OCI-LY1 (cell line): ENCODE results near the gene HSDL1.

Experiments used
- H2AFZ ChIP-seq: fragments of 200-600 bp; sonication (generic), shearing (Covaris generic); 2 replicates; pipeline ENCODE4 v1.6.0; 2014; ENCODE audit warnings: antibody characterized with exemption, mild to moderate bottlenecking, low read length
- H3F3A ChIP-seq: fragments of 200-600 bp; sonication (generic), shearing (Covaris generic); 2 replicates; pipeline ENCODE4 v1.6.0; 2014; ENCODE audit warnings: mild to moderate bottlenecking, antibody characterized with exemption, low read length, moderate library complexity; ENCODE audit not compliant: insufficient read depth
- H3K27ac ChIP-seq: fragments of 200-600 bp; sonication (generic); 2 replicates; pipeline ENCODE4 v1.5.1; 2014; ENCODE audit warnings: low read length, mixed run types, mild to moderate bottlenecking, low read depth; ENCODE audit not compliant: poor library complexity, severe bottlenecking
- H3K27me3 ChIP-seq: fragments of 200-600 bp; sonication (generic); 2 replicates; pipeline ENCODE4 v1.6.0; 2014; ENCODE audit warnings: antibody characterized with exemption, mild to moderate bottlenecking, low read length, moderate library complexity; ENCODE audit not compliant: insufficient read depth
- H3K36me3 ChIP-seq: fragments of 200-600 bp; sonication (generic); 2 replicates; pipeline ENCODE4 v1.6.1; 2014; ENCODE audit warnings: mild to moderate bottlenecking, antibody characterized with exemption, low read length, moderate library complexity, mixed read lengths; ENCODE audit not compliant: insufficient read depth
- H3K4me1 ChIP-seq: fragments of 200-600 bp; sonication (generic); 2 replicates; pipeline ENCODE4 v1.5.1; 2014; ENCODE audit warnings: mild to moderate bottlenecking, low read length, moderate library complexity; ENCODE audit not compliant: insufficient read depth, severe bottlenecking
- H3K4me2 ChIP-seq: fragments of 200-600 bp; sonication (generic), shearing (Covaris generic); 2 replicates; pipeline ENCODE4 v1.6.1; 2014; ENCODE audit warnings: low read length
- H3K4me3 ChIP-seq: fragments of 200-600 bp; sonication (generic); 2 replicates; pipeline ENCODE4 v1.5.1; 2014; ENCODE audit warnings: low read length, low read depth, mild to moderate bottlenecking, mixed read lengths; ENCODE audit not compliant: poor library complexity, severe bottlenecking
- H3K79me2 ChIP-seq: fragments of 200-600 bp; shearing (Covaris generic); 2 replicates; pipeline ENCODE4 v1.6.1; 2016; ENCODE audit warnings: mixed run types, low read length, mixed read lengths; ENCODE audit not compliant: insufficient read depth
- H3K9ac ChIP-seq: fragments of 200-600 bp; sonication (generic), shearing (Covaris generic); 2 replicates; pipeline ENCODE4 v1.6.1; 2014; ENCODE audit warnings: mild to moderate bottlenecking, low read length, mixed read lengths
- H3K9me2 ChIP-seq: fragments of 200-600 bp; sonication (generic), shearing (Covaris generic); 2 replicates; pipeline ENCODE4 v1.6.1; 2014; ENCODE audit warnings: low read depth, mild to moderate bottlenecking, low read length, mixed read lengths
- H3K9me3 ChIP-seq: fragments of 200-600 bp; shearing (Covaris generic); 2 replicates; pipeline ENCODE4 v1.6.1; 2014; ENCODE audit warnings: low read length, mixed read lengths
- H4K20me1 ChIP-seq: fragments of 200-600 bp; sonication (generic), shearing (Covaris generic); 2 replicates; pipeline ENCODE4 v1.6.0; 2016; ENCODE audit warnings: mild to moderate bottlenecking, low read length; ENCODE audit not compliant: insufficient read depth
- CTCF ChIP-seq: fragments of 200-600 bp; sonication (generic), shearing (Covaris generic); IDR thresholded peaks from 2 replicates; pipeline ENCODE4 v1.5.1; 2017; ENCODE audit warnings: mild to moderate bottlenecking, antibody characterized with exemption, low read length, moderate library complexity, mixed read lengths
- EZH2 ChIP-seq: fragments of 200-600 bp; sonication (generic), shearing (Covaris generic); IDR thresholded peaks from 2 replicates; pipeline ENCODE4 v1.8.0; 2017; ENCODE audit warnings: borderline replicate concordance, mixed run types, mild to moderate bottlenecking, antibody characterized with exemption, low read length, moderate library complexity, mixed read lengths

The HSDL1 gene

DNA sequence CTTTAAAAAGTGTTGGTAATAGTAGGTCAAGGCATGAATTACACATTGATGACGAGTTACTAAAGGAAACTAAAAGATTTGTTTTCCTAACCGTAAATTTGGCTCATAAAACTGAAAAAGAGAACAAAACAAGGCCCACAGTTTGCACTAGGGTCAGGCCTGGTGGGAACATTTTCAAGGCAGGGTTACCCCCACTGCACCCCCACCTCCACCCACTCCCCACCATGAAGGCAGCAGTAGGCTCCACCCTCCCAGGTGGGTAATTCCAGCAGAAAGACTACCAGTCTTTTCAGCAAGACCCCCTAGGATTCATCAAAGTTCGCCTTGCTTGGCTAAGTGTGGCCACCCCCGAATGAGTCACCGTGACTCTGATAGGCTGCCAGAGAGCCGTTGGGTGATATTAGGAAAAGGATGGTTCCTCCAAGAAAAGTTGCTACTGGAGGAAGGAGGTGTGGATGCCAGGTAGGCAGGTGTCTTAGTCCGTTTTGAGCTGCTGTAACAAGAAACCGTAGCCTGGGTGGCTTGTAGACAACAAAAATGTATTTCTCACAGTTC is 8.8 kb upstream of the HSDL1 start:
- H3K4me2 ChIP-seq = no peak overlapping the region
- TF ChIP-seq CTCF (no peak), EZH2 (no peak)
- H4K20me1 ChIP-seq = no peaks in the 10 kb centered on the region
- H3K79me2 ChIP-seq = no peaks in the 10 kb centered on the region
- no peaks in the 10 kb centered on the region for H3K9me3 ChIP-seq
- no peak overlapping the region for H3K27ac ChIP-seq
- no peaks in the 10 kb centered on the region for H3F3A ChIP-seq
- H2AFZ ChIP-seq = no peak overlapping the region
- no peaks in the 10 kb centered on the region for H3K36me3 ChIP-seq
- no peak overlapping the region for H3K9ac ChIP-seq
- no peaks in the 10 kb centered on the region for H3K4me1 ChIP-seq
- no peak overlapping the region for H3K4me3 ChIP-seq
- no peaks in the 10 kb centered on the region for H3K9me2 ChIP-seq
- no peaks in the 10 kb centered on the region; the same call in 1 of the 2 replicates for H3K27me3 ChIP-seq

DNA sequence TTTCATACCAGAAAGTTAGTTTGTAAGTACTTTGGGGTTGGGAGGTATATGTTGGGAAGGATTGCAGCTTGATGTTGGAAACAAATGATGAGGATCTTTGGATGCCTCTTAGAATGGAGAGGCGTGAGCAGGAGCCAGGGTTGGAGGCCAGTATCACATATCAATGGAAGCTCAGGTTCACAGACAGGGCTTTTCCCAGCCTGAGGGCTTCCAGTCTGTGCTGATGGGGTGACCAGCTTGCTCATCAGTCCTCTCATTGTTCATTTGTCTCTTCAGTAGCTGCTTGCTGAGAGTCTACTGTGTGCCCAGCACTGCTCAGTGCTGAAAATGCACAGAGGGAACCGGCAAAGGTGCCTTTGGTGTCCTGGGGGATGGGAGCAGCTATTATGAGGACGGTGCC is 5.9 kb upstream of the HSDL1 start:
- Histone ChIP-seq H2AFZ (no peak overlapping the region), H4K20me1 (no peaks in the 10 kb centered on the region), H3K4me3 (no peak overlapping the region), H3K9me2 (no peaks in the 10 kb centered on the region), H3K79me2 (no peaks in the 10 kb centered on the region), H3K4me1 (no peaks in the 10 kb centered on the region), H3K27ac (no peak overlapping the region), H3K9ac (no peak overlapping the region), H3K36me3 (no peaks in the 10 kb centered on the region), H3K4me2 (no peak overlapping the region), H3K27me3 (no peaks in the 10 kb centered on the region; the same call in 1 of the 2 replicates), H3F3A (no peaks in the 10 kb centered on the region), H3K9me3 (no peaks in the 10 kb centered on the region)
- TF ChIP-seq EZH2 (no peak), CTCF (no peak)

DNA sequence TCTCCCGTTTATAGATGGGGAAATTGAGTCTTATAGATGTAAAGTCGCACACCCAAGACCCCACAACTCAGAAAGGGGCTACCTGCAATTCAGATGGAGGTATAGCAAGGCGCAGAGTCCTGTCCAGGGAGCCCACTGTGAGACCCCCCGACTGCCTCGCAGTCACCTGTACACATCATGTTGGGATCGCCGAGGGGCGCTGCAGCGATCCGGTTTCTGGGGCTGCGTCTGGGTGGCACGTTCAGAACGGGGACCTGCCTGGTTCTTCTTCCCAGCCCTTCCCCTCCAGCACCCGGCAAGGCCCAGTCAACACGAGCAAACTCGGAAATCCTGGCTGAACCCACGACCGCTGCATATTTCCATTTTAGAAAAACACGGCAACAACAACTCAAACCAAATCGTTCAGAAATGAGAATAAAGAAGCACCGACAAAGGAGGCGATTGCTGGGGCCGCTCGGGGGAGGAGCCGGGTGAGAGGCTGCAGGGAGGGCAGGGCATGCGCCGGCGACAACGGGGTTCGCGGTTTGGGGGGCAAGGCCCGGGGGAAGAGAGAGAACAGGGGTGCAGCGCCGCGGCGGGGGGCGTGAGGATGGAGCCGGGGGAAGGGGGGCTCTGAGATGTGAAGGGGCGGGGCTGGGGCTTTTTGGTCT is 643 bp downstream of the HSDL1 start:
- no peaks in the 10 kb centered on the region for H4K20me1 ChIP-seq
- H3K27me3 ChIP-seq = no peaks in the 10 kb centered on the region
- H3K9me2 ChIP-seq = no peaks in the 10 kb centered on the region
- H3K4me3 ChIP-seq = peak overlapping the region; percentile 85
- peak overlapping the region; percentile 7 for H3K27ac ChIP-seq
- peak overlapping the region; percentile 93 for H3K4me2 ChIP-seq
- peaks cover 23% of the 10 kb centered on the region for H3K4me1 ChIP-seq
- H3K79me2 ChIP-seq = no peaks in the 10 kb centered on the region
- H3K36me3 ChIP-seq = no peaks in the 10 kb centered on the region; the same call in 1 of the 2 replicates
- peak overlapping the region; percentile 83 for H3K9ac ChIP-seq
- 0 out of 2 replicates have a peak overlapping the region, but pooled peaks have one; percentile 40 for H2AFZ ChIP-seq
- H3F3A ChIP-seq = no peaks in the 10 kb centered on the region
- TF ChIP-seq CTCF = peak; percentile 40
- TF ChIP-seq EZH2 = no peak
- no peaks in the 10 kb centered on the region for H3K9me3 ChIP-seq
